K562 (cell line): Measurements from ENCODE around the gene ATG13. TPM values are rescaled to one million over a fixed set of nuclear protein-coding genes. Genes with fewer than 3 reads are reported as not detected.

Experiments
- EWSR1 ChIP-seq: fragments of 450-650 bp; IDR thresholded peaks from 2 replicates; pipeline ENCODE4 v1.6.1; 2018; ENCODE audit warnings: borderline replicate concordance, mild to moderate bottlenecking, low read depth, moderate library complexity; ENCODE audit not compliant: partially characterized antibody
- GATAD2A ChIP-seq: fragments of 450-650 bp; IDR thresholded peaks from 2 replicates; pipeline ENCODE4 v1.6.1; 2017
- MYBL2 ChIP-seq, 2 experiments: fragments of 450-650 bp in 1 of 2; sonication (generic) in 1 of 2; formaldehyde crosslinking in 1 of 2; IDR thresholded peaks; 2 replicates each; pipeline versions ENCODE4 v1.6.1 to v1.8.1; 2017 to 2022; ENCODE audit warnings: borderline replicate concordance in 1 of 2, inconsistent platforms in 1 of 2, low read depth in 1 of 2, mild to moderate bottlenecking in 1 of 2, missing genetic modification reagents in 1 of 2, moderate library complexity in 1 of 2
- NBN ChIP-seq: fragments of 450-650 bp; IDR thresholded peaks from 2 replicates; pipeline ENCODE4 v1.6.1; 2016; ENCODE audit warnings: low read depth, mild to moderate bottlenecking
- NCOA6 ChIP-seq: fragments of 450-650 bp; IDR thresholded peaks from 2 replicates; pipeline ENCODE4 v1.6.1; 2017; ENCODE audit warnings: mild to moderate bottlenecking
- PML ChIP-seq: IDR thresholded peaks from 2 replicates; pipeline ENCODE4 v1.6.1; 2012; ENCODE audit warnings: low read length, inconsistent platforms
- ZNF197 ChIP-seq: fragments of 200-800 bp; sonication (Bioruptor generic); IDR thresholded peaks from 2 replicates; pipeline ENCODE4 v1.6.1; 2016; ENCODE audit warnings: low read depth, missing genetic modification characterization, missing compliant biosample characterization
- ZNF3 ChIP-seq: fragments of 250-450 bp; sonication (Bioruptor Pico); IDR thresholded peaks from 2 replicates; pipeline ENCODE4 v1.5.0; 2021; ENCODE audit warnings: mild to moderate bottlenecking, moderate library complexity
- ZNF668 ChIP-seq: fragments of 250-450 bp; sonication (Bioruptor Pico); IDR thresholded peaks from 2 replicates; pipeline ENCODE4 v1.8.0; 2022; ENCODE audit warnings: mild to moderate bottlenecking, inconsistent platforms
- polyA plus RNA-seq, 8 experiments: library from polyadenylated mRNA; depleted of rRNA in 4 of 8; stranded (reverse) in 5 of 8; unstranded in 3 of 8; fragments of >200 nt; fragmentation: Nextera tagmentation in 2 of 8; fragmentation: Illumina TruSeq in 1 of 8; extraction: Ambion mirVana in 2 of 8; extraction: Trizol in 1 of 8; gene quantifications; 2 replicates each; pipeline versions ENCODE4 v1.2.1 to v1.2.3, GENCODE V29; 2011 to 2014; ENCODE audit warnings: inconsistent platforms in 1 of 8, missing spikeins in 1 of 8
- total RNA-seq, 7 experiments: library from RNA; depleted of rRNA in 6 of 7; stranded (reverse); fragments of >200 nt in 6 of 7; fragmentation: Illumina TruSeq in 2 of 7; extraction: Trizol in 2 of 7; gene quantifications; 2 replicates each; pipeline versions ENCODE4 v1.2.1 to v1.2.3, GENCODE V29; 2011 to 2021; ENCODE audit warnings: low replicate concordance in 1 of 7
- TF ChIP-seq, protein P1 (sequence below): sonication (generic); formaldehyde crosslinking; IDR thresholded peaks from 2 replicates; pipeline ENCODE4 v1.9.0; 2022; ENCODE audit warnings: mild to moderate bottlenecking, missing genetic modification reagents
- TF ChIP-seq, protein P2 (sequence below): fragments of 250-450 bp; sonication (Bioruptor Pico); IDR thresholded peaks from 2 replicates; pipeline ENCODE4 v1.6.1; 2021; ENCODE audit warnings: mild to moderate bottlenecking
- TF ChIP-seq, protein P3 (sequence below): fragments of 450-650 bp; IDR thresholded peaks from 2 replicates; pipeline ENCODE4 v1.6.1; 2018; ENCODE audit warnings: mild to moderate bottlenecking, low read depth; ENCODE audit not compliant: partially characterized antibody
- TF ChIP-seq, protein P4 (sequence below): fragments of 450-650 bp; formaldehyde crosslinking; conservative IDR thresholded peaks from 2 replicates; pipeline ENCODE4 v1.4.0; 2022; ENCODE audit warnings: mild to moderate bottlenecking, missing genetic modification characterization
- TF ChIP-seq, protein P5 (sequence below): fragments of 250-450 bp; sonication (Bioruptor Pico); IDR thresholded peaks from 2 replicates; pipeline ENCODE4 v1.5.0; 2021
- TF ChIP-seq, protein P6 (sequence below): sonication (generic); formaldehyde crosslinking; IDR thresholded peaks from 2 replicates; pipeline ENCODE4 v1.8.1; 2023; ENCODE audit warnings: missing genetic modification reagents, mild to moderate bottlenecking, borderline replicate concordance

The ATG13 gene
- total and polyA plus RNA-seq, 9 of the 15 experiments (the other 6 are each of a cell fraction or from before 2014, with no cell fraction given): 13.1 to 61.5 (median 36.5) TPM

DNA sequence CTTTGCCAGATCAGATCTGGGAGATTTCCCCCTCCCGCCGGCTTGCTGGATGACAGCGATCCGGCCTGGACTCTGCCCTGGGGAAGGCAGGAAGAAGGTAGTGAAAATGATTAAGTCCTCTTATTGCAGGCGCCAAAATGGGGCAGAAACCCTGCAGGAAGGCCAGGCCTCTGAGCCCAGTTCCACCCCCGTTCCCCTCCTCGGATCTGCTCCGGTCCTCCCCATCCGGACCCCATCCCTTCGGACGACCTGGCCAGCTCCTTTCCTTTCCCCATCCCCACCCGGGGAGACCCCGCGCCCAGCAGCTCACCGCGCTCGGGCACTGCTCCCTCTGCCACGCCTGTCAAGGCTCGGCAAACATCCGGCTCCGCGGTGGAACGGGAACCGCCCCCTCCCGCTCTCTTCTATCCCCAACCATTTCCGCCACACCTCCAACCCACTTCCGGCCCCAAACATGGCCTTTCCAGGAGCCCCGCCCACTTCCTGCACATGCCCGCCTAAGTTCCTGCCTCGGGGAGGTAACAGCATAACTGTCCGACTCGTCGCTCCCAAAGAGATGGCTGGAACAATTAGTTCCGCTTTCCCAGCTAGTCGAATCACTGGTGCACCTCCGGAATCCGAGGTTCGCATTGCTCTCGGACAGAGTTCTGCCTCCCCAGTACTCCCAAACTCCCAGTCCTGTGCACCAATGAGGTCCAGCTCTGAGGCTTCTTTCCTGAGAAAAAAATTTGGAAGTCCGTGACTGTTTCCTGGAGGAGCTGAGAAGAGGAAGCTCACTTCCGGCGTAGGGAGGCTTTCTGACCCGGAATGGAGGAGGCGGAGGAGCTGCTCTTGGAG lies 83.1 kb downstream of the ATG13 start, which contains the start of the genes ARHGAP1 and ZNF408 (continued):
- TF ChIP-seq, protein P1, sequence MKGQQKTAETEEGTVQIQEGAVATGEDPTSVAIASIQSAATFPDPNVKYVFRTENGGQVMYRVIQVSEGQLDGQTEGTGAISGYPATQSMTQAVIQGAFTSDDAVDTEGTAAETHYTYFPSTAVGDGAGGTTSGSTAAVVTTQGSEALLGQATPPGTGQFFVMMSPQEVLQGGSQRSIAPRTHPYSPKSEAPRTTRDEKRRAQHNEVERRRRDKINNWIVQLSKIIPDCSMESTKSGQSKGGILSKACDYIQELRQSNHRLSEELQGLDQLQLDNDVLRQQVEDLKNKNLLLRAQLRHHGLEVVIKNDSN: peak; percentile 69; the same call in 1 of the 2 replicates
- TF ChIP-seq, protein P2, sequence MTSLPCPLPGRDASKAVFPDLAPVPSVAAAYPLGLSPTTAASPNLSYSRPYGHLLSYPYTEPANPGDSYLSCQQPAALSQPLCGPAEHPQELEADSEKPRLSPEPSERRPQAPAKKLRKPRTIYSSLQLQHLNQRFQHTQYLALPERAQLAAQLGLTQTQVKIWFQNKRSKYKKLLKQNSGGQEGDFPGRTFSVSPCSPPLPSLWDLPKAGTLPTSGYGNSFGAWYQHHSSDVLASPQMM: no peak
- TF ChIP-seq NCOA6: no peak
- TF ChIP-seq, protein P3, sequence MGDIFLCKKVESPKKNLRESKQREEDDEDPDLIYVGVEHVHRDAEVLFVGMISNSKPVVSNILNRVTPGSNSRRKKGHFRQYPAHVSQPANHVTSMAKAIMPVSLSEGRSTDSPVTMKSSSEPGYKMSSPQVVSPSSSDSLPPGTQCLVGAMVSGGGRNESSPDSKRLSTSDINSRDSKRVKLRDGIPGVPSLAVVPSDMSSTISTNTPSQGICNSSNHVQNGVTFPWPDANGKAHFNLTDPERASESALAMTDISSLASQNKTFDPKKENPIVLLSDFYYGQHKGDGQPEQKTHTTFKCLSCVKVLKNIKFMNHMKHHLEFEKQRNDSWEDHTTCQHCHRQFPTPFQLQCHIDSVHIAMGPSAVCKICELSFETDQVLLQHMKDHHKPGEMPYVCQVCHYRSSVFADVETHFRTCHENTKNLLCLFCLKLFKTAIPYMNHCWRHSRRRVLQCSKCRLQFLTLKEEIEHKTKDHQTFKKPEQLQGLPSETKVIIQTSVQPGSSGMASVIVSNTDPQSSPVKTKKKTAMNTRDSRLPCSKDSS: peak; percentile 22
- no peak for TF ChIP-seq ZNF3 (CRISPR knock-in tag)
- TF ChIP-seq, protein P4, sequence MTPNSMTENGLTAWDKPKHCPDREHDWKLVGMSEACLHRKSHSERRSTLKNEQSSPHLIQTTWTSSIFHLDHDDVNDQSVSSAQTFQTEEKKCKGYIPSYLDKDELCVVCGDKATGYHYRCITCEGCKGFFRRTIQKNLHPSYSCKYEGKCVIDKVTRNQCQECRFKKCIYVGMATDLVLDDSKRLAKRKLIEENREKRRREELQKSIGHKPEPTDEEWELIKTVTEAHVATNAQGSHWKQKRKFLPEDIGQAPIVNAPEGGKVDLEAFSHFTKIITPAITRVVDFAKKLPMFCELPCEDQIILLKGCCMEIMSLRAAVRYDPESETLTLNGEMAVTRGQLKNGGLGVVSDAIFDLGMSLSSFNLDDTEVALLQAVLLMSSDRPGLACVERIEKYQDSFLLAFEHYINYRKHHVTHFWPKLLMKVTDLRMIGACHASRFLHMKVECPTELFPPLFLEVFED: peak; percentile 75; the same call in 1 of the 2 replicates
- TF ChIP-seq MYBL2 (IDR thresholded peaks at IDR 0.05; ENCODE audit: low read depth): no peak; the same call in 1 of the 2 replicates
- TF ChIP-seq MYBL2 (CRISPR knock-in tag; IDR thresholded peaks at IDR 0.05; ENCODE audit: borderline replicate concordance): no peak
- TF ChIP-seq, protein P5, sequence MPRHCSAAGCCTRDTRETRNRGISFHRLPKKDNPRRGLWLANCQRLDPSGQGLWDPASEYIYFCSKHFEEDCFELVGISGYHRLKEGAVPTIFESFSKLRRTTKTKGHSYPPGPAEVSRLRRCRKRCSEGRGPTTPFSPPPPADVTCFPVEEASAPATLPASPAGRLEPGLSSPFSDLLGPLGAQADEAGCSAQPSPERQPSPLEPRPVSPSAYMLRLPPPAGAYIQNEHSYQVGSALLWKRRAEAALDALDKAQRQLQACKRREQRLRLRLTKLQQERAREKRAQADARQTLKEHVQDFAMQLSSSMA (CRISPR knock-in tag): peak; percentile 98
- peak; percentile 87; the same call in 1 of the 2 replicates for TF ChIP-seq NBN
- no peak for TF ChIP-seq ZNF668 (CRISPR knock-in tag)
- TF ChIP-seq EWSR1: no peak
- TF ChIP-seq PML: no peak; the same call in 1 of the 2 replicates
- TF ChIP-seq, protein P6, sequence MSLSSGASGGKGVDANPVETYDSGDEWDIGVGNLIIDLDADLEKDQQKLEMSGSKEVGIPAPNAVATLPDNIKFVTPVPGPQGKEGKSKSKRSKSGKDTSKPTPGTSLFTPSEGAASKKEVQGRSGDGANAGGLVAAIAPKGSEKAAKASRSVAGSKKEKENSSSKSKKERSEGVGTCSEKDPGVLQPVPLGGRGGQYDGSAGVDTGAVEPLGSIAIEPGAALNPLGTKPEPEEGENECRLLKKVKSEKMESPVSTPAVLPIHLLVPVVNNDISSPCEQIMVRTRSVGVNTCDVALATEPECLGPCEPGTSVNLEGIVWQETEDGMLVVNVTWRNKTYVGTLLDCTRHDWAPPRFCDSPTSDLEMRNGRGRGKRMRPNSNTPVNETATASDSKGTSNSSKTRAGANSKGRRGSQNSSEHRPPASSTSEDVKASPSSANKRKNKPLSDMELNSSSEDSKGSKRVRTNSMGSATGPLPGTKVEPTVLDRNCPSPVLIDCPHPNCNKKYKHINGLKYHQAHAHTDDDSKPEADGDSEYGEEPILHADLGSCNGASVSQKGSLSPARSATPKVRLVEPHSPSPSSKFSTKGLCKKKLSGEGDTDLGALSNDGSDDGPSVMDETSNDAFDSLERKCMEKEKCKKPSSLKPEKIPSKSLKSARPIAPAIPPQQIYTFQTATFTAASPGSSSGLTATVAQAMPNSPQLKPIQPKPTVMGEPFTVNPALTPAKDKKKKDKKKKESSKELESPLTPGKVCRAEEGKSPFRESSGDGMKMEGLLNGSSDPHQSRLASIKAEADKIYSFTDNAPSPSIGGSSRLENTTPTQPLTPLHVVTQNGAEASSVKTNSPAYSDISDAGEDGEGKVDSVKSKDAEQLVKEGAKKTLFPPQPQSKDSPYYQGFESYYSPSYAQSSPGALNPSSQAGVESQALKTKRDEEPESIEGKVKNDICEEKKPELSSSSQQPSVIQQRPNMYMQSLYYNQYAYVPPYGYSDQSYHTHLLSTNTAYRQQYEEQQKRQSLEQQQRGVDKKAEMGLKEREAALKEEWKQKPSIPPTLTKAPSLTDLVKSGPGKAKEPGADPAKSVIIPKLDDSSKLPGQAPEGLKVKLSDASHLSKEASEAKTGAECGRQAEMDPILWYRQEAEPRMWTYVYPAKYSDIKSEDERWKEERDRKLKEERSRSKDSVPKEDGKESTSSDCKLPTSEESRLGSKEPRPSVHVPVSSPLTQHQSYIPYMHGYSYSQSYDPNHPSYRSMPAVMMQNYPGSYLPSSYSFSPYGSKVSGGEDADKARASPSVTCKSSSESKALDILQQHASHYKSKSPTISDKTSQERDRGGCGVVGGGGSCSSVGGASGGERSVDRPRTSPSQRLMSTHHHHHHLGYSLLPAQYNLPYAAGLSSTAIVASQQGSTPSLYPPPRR (CRISPR knock-in tag): no peak
- TF ChIP-seq ZNF197 (CRISPR knock-in tag): 0 out of 2 replicates have a peak, but pooled peaks have one; percentile 20
- TF ChIP-seq GATAD2A: peak; percentile 41; the same call in 1 of the 2 replicates
